Uterus (tissue), 4 donors: ENCODE measurements around the gene PLEKHO1. TPM values are rescaled to one million over a fixed set of nuclear protein-coding genes. Genes with fewer than 3 reads are reported as not detected.

ENCODE experiments used
- DNase-seq, 2 donors: peaks; one replicate each; pipeline ENCODE4 v3.0.0-alpha.2; 2019 to 2020
- H3K27ac ChIP-seq, 2 donors: fragments of 200-600 bp; sonication (generic); 1 replicate in 1 of 2; 2 replicates in 1 of 2; pipeline ENCODE4 v1.5.1; 2016 to 2018
- H3K27me3 ChIP-seq, 2 donors: fragments of 200-600 bp; sonication (generic); one replicate each; pipeline ENCODE4 v1.5.1; 2018 to 2019; ENCODE audit warnings: control low read depth in 1 of 2
- H3K36me3 ChIP-seq, 2 donors: fragments of 200-600 bp; sonication (generic); one replicate each; pipeline ENCODE4 v1.5.1; 2019; ENCODE audit warnings: control low read depth in 1 of 2
- H3K4me1 ChIP-seq, 2 donors: fragments of 200-600 bp; sonication (generic); one replicate each; pipeline ENCODE4 v1.5.1; 2018 to 2019; ENCODE audit warnings: control low read depth in 1 of 2
- H3K4me3 ChIP-seq, 2 donors: fragments of 200-600 bp; sonication (generic); 1 replicate in 1 of 2; 2 replicates in 1 of 2; pipeline ENCODE4 v1.5.1; 2018 to 2019; ENCODE audit warnings: mild to moderate bottlenecking in 1 of 2
- H3K9me3 ChIP-seq, 2 donors: fragments of 200-600 bp; sonication (generic); one replicate each; pipeline ENCODE4 v1.5.1; 2019; ENCODE audit warnings: control low read depth in 1 of 2
- CTCF ChIP-seq, 4 experiments: fragments of 200-600 bp in 2 of 4; fragments of 450-650 bp in 2 of 4; sonication (generic) in 2 of 4; IDR thresholded peaks; one replicate each; pipeline ENCODE4 v1.5.1; 2016 to 2019; ENCODE audit warnings: antibody characterized with exemption in 4 of 4, mild to moderate bottlenecking in 2 of 4, moderate library complexity in 1 of 4
- POLR2A ChIP-seq, 2 donors: fragments of 450-650 bp; IDR thresholded peaks; one replicate each; pipeline ENCODE4 v1.6.1; 2016; ENCODE audit warnings: antibody characterized with exemption in 2 of 2, mild to moderate bottlenecking in 1 of 2, moderate library complexity in 1 of 2
- intact Hi-C: fragments of 100-400 bp; cut with DNase I; formaldehyde crosslinking; loops from one replicate; pipeline ENCODE4 v1.15.1; 2023; ENCODE audit warnings: low total_unique reads
- total RNA-seq, 4 donors: library from RNA; depleted of rRNA in 3 of 4; stranded (reverse); fragments of >200 nt in 3 of 4; gene quantifications; one replicate each; pipeline versions ENCODE4 v1.1.0 to v1.2.4, GENCODE V29; 2014 to 2023
- donor health status: DM: yes; HTN: yes; CAD: no.

Gene PLEKHO1
- total RNA-seq, 4 donors from 2014 or later = 18.4 to 95.6 (median 36.2) TPM

DNA sequence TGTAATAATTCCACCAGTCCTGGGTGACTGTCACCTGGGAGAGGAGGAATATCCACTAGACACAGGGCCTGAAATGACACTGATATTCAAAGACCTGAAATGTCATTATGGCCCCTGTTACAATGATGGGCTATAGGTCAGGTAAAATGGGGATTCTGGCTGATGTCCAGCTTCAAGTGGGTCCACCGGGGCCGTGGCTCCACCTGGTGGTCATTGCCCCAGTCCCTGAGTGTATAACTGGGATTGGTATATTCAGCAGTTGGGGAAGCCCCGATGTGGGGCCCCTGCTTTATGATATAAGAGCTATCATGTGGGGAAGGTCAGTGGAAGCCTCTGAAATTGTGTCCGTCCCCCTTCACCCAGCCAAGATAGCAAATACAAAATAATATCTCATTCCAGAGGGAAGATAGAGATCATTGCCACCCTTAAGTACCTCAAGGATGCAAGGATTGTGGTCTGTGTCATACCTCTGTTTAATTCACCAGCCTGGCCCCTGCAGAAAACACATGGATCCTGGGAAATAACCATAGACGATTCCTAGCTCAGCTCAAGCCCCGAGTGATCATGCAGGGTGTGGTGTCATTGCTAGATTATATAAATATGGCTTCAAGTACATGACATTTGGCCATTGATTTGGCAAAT is 19.4 kb downstream of the PLEKHO1 start:
- DNase-seq = peak; percentile 76 to 79
- no peaks in the 10 kb centered on the region for H3K36me3 ChIP-seq
- peak; percentile 82 to 91 (median 84) for TF ChIP-seq CTCF (IDR thresholded peaks at IDR 0.05)
- TF ChIP-seq POLR2A (IDR thresholded peaks at IDR 0.05) = no peak
- no peaks in the 10 kb centered on the region for H3K27me3 ChIP-seq
- H3K27ac ChIP-seq = no peak overlapping the region
- no peaks in the 10 kb centered on the region for H3K9me3 ChIP-seq
- H3K4me1 ChIP-seq = peaks cover 0 to 6% of the 10 kb centered on the region in 2 donors
- H3K4me3 ChIP-seq = no peak overlapping the region
- intact Hi-C loops = loop anchor here (5.0 kb wide), 1 partner anchor 97 kb away; no protein-coding TSS in a partner anchor

DNA sequence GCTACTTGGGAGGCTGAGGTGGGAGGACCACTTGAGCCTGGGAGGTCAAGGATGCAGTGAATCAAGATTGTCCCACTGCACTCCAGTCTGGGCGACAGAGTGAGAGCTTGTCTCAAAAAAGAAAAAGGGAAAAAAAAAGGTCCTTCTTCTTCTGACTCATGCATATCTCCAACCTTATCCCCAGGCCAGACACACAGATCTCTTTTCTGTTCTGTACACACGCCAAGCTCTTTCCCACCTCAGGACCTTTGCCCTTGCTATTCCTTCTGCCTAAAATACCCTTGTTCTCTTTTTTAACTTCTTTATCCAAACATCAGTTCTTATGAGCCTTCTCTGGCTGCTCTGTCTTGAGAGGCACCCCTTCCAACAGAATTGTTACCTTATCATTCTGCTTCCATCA is 22.1 kb downstream of the PLEKHO1 start:
- Histone ChIP-seq H3K27ac (no peak overlapping the region), H3K4me1 (peaks cover 0 to 6% of the 10 kb centered on the region in 2 donors), H3K36me3 (no peaks in the 10 kb centered on the region), H3K4me3 (no peak overlapping the region), H3K9me3 (no peaks in the 10 kb centered on the region), H3K27me3 (no peaks in the 10 kb centered on the region)
- DNase-seq = no peak
- TF ChIP-seq CTCF (IDR thresholded peaks at IDR 0.05) (no peak), POLR2A (IDR thresholded peaks at IDR 0.05) (no peak)
- intact Hi-C loops = loop anchor here (10.0 kb wide), 1 partner anchor 207 kb away; no protein-coding TSS in a partner anchor

DNA sequence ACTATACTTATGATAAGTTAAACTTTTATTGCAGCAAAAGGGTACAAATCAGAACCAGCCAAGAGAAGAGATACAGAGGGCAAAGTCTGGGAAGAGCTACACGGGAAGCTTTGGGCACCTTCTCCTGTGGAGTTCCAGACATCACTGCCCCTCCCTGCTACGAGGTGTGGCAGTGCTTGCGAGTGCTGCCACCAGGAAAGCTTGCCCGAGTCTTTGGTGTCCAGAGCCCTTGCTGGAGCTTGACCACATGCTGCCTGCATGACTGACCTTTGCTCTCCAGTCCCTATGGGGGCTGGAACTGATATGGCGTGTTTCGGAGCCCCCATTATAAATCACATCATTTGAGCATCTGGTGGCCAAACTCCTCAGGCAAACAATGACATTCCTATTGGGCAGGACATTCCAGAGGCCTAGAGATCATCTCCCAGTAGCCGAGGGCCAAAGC is 23.4 kb downstream of the PLEKHO1 start:
- Histone ChIP-seq H3K4me1 (peaks cover 0 to 6% of the 10 kb centered on the region in 2 donors), H3K36me3 (no peaks in the 10 kb centered on the region), H3K4me3 (no peak overlapping the region), H3K27ac (no peak overlapping the region), H3K27me3 (no peaks in the 10 kb centered on the region), H3K9me3 (no peaks in the 10 kb centered on the region)
- no peak for DNase-seq
- TF ChIP-seq POLR2A (IDR thresholded peaks at IDR 0.05) (no peak), CTCF (IDR thresholded peaks at IDR 0.05) (no peak)
- intact Hi-C loops = loop anchor here (10.0 kb wide), 1 partner anchor 208 kb away; no protein-coding TSS in a partner anchor

- no peaks in the 10 kb centered on the region for H3K9me3 ChIP-seq
- H3K36me3 ChIP-seq = no peaks in the 10 kb centered on the region
- DNase-seq = no peak
- no peaks in the 10 kb centered on the region for H3K4me1 ChIP-seq
- H3K27ac ChIP-seq = no peak overlapping the region
- intact Hi-C loops = loop anchor here (10.0 kb wide), 1 partner anchor 212 kb away; no protein-coding TSS in a partner anchor
- TF ChIP-seq CTCF (IDR thresholded peaks at IDR 0.05) = no peak
- TF ChIP-seq POLR2A (IDR thresholded peaks at IDR 0.05) = no peak
- no peak overlapping the region for H3K4me3 ChIP-seq
- H3K27me3 ChIP-seq = no peaks in the 10 kb centered on the region
Measured at GRCh38 chr1:150176593-150176992, 26.9 kb downstream of the PLEKHO1 start.

- H3K4me1 ChIP-seq = no peaks in the 10 kb centered on the region
- H3K9me3 ChIP-seq = no peaks in the 10 kb centered on the region
- DNase-seq = no peak
- no peaks in the 10 kb centered on the region for H3K36me3 ChIP-seq
- no peak overlapping the region for H3K4me3 ChIP-seq
- H3K27me3 ChIP-seq = no peaks in the 10 kb centered on the region
- intact Hi-C loops = loop anchor here (10.0 kb wide), 1 partner anchor 214 kb away; no protein-coding TSS in a partner anchor
- TF ChIP-seq POLR2A (IDR thresholded peaks at IDR 0.05) (no peak), CTCF (IDR thresholded peaks at IDR 0.05) (no peak)
- H3K27ac ChIP-seq = no peak overlapping the region
Measured at GRCh38 chr1:150178548-150178947, 28.8 kb downstream of the PLEKHO1 start.
